Stimulated activated CD8-positive, alpha-beta memory T cell treated with anti-CD3 and anti-CD28 coated beads, Interleukin-12 subunit alpha, Interleukin-12 subunit beta, amount 100 ng/mL, for 24 hours (primary cell): ENCODE results near the gene OR10V1.
A peak's percentile ranks its signal among the peaks of the same experiment; 100 is the strongest.

Source experiments
- DNase-seq: peaks from one replicate; pipeline ENCODE4 v3.0.0-alpha.2; 2020; ENCODE audit errors: extremely low read depth

Gene OR10V1

GRCh38 chr11:59668950-59669610 is 44.6 kb downstream of the OR10V1 start, which contains the start of gene PATL1:
Gene PATL1, minus strand, starts transcription at chr11:59669037. Its CDS starts 142 bp downstream, at chr11:59668895.
- peak; percentile 95 for DNase-seq

GRCh38 chr11:59668188-59668949 is 45.3 kb downstream of the OR10V1 start:
- DNase-seq, result peak; percentile 36

GRCh38 chr11:59667812-59668187 is 45.8 kb downstream of the OR10V1 start:
- no peak for DNase-seq

- no peak for DNase-seq
These were observed 46.7 kb downstream of the OR10V1 start for GRCh38 chr11:59666969-59667368.
